Ishikawa (cell line): ENCODE results near the gene ABAT.

Experiments
- CEBPB ChIP-seq: IDR thresholded peaks from 2 replicates; pipeline ENCODE4 v1.6.1; 2012
- CREB1 ChIP-seq: IDR thresholded peaks from 2 replicates; pipeline ENCODE4 v1.6.1; 2012; ENCODE audit warnings: low read depth
- EGR1 ChIP-seq: IDR thresholded peaks from 2 replicates; pipeline ENCODE4 v1.6.1; 2012
- EP300 ChIP-seq: IDR thresholded peaks from 2 replicates; pipeline ENCODE4 v1.6.1; 2012; ENCODE audit warnings: borderline replicate concordance
- RAD21 ChIP-seq: IDR thresholded peaks from 2 replicates; pipeline ENCODE4 v1.6.1; 2012; ENCODE audit warnings: low read depth
- TAF1 ChIP-seq: IDR thresholded peaks from 2 replicates; pipeline ENCODE4 v1.6.1; 2012; ENCODE audit warnings: low read depth, mild to moderate bottlenecking
- ZBTB7A ChIP-seq: IDR thresholded peaks from 2 replicates; pipeline ENCODE4 v1.6.1; 2012; ENCODE audit warnings: low read depth

- no peak for TF ChIP-seq EGR1
- no peak for TF ChIP-seq ZBTB7A
- peak; percentile 50 for TF ChIP-seq RAD21
- no peak for TF ChIP-seq CREB1
- no peak for TF ChIP-seq CEBPB
- no peak for TF ChIP-seq TAF1
- no peak for TF ChIP-seq EP300
Measured at GRCh38 chr16:8655184-8655717, 19.2 kb upstream of the ABAT start.
